Measurements from ENCODE around the gene SGSH.

GRCh38 chr17:80185968-80186367, 34.2 kb downstream of the SGSH start:
- TF ChIP-seq CTCF (IDR thresholded peaks at IDR 0.05) (no peak), POLR2AphosphoS5 (IDR thresholded peaks at IDR 0.05) (no peak), POLR2A (IDR thresholded peaks at IDR 0.05) (no peak)

Measured in sigmoid colon (tissue), 4 donors.